Osteoblast (primary cell): Measurements from ENCODE around the gene XAF1. TPM values are rescaled to one million over a fixed set of nuclear protein-coding genes. Genes with fewer than 3 reads are reported as not detected.
"Not testable (repeated sequence)": the region's sequence is repeated elsewhere in the genome, so short reads cannot be mapped to it uniquely, and the experiment has no call there.

Experiments used
- DNase-seq: peaks from one replicate; pipeline ENCODE4 v3.0.0; 2011; ENCODE audit warnings: low spot score, mixed read lengths; ENCODE audit not compliant: insufficient read length; ENCODE audit errors: missing footprints
- H2AFZ ChIP-seq: 2 replicates; pipeline ENCODE4 v1.6.0; 2011; ENCODE audit warnings: mild to moderate bottlenecking, low read length
- H3K27ac ChIP-seq: 2 replicates; pipeline ENCODE4 v1.5.1; 2011; ENCODE audit warnings: mild to moderate bottlenecking, low read depth, low read length, moderate library complexity
- H3K27me3 ChIP-seq: 2 replicates; pipeline ENCODE4 v1.6.0; 2012; ENCODE audit warnings: mild to moderate bottlenecking, control low read depth, inconsistent platforms, low read length, moderate library complexity; ENCODE audit not compliant: insufficient read depth
- H3K36me3 ChIP-seq: 2 replicates; pipeline ENCODE4 v1.5.1; 2011; ENCODE audit warnings: mild to moderate bottlenecking, low read length, control low read depth, moderate library complexity; ENCODE audit not compliant: insufficient read depth
- H3K4me1 ChIP-seq: 2 replicates; pipeline ENCODE4 v1.5.1; 2011; ENCODE audit warnings: mild to moderate bottlenecking, low read length, control low read depth, moderate library complexity; ENCODE audit not compliant: insufficient read depth
- H3K4me2 ChIP-seq: 2 replicates; pipeline ENCODE4 v1.6.0; 2011; ENCODE audit warnings: mild to moderate bottlenecking, low read length; ENCODE audit not compliant: insufficient read depth
- H3K4me3 ChIP-seq: fragments of 200-600 bp; sonication (generic); 3 replicates; pipeline ENCODE4 v1.5.1; 2012; ENCODE audit warnings: mild to moderate bottlenecking, low read length, inconsistent platforms; ENCODE audit not compliant: insufficient read depth
- H3K79me2 ChIP-seq: 2 replicates; pipeline ENCODE4 v1.6.0; 2012; ENCODE audit warnings: mild to moderate bottlenecking, low read length, control low read depth, inconsistent platforms; ENCODE audit not compliant: insufficient read depth
- H3K9me3 ChIP-seq: 2 replicates; pipeline ENCODE4 v1.5.1; 2011; ENCODE audit warnings: low read depth, low read length, control low read depth
- H4K20me1 ChIP-seq: 2 replicates; pipeline ENCODE4 v1.6.0; 2012; ENCODE audit warnings: mild to moderate bottlenecking, low read length, control low read depth; ENCODE audit not compliant: insufficient read depth
- CTCF ChIP-seq: IDR thresholded peaks from 2 replicates; pipeline ENCODE4 v1.5.1; 2011; ENCODE audit warnings: mild to moderate bottlenecking, low read depth, low read length, moderate library complexity; ENCODE audit errors: extremely low read depth
- total RNA-seq: library from RNA; depleted of rRNA; stranded (reverse); fragments of >200 nt; gene quantifications from 2 replicates; pipeline ENCODE4 v1.2.3, GENCODE V29; 2012

The XAF1 gene
- total RNA-seq, 1 donor, result 48.5 TPM

- Histone ChIP-seq H4K20me1 (no peaks in the 10 kb centered on the region), H3K4me3 (no peak overlapping the region), H3K4me2 (no peak overlapping the region), H3K36me3 (peaks cover 10% of the 10 kb centered on the region), H3K9me3 (no peaks in the 10 kb centered on the region), H3K27ac (no peak overlapping the region), H3K4me1 (peaks cover 1% of the 10 kb centered on the region), H3K79me2 (no peaks in the 10 kb centered on the region), H3K27me3 (no peaks in the 10 kb centered on the region), H2AFZ (no peak overlapping the region)
- no peak for TF ChIP-seq CTCF
- DNase-seq, result no peak
Measured at GRCh38 chr17:6761779-6762178, 5.9 kb downstream of the XAF1 start.

GRCh38 chr17:6768447-6768846, 12.6 kb downstream of the XAF1 start:
- Histone ChIP-seq H2AFZ (no peak overlapping the region), H3K27me3 (no peaks in the 10 kb centered on the region), H3K4me1 (no peaks in the 10 kb centered on the region), H4K20me1 (no peaks in the 10 kb centered on the region), H3K4me2 (no peak overlapping the region), H3K27ac (no peak overlapping the region), H3K36me3 (peaks cover 46% of the 10 kb centered on the region), H3K79me2 (no peaks in the 10 kb centered on the region), H3K9me3 (no peaks in the 10 kb centered on the region), H3K4me3 (no peak overlapping the region)
- DNase-seq, result no peak
- no peak for TF ChIP-seq CTCF

GRCh38 chr17:6772016-6772415, 16.2 kb downstream of the XAF1 start:
- H2AFZ ChIP-seq, result no peak overlapping the region
- no peak overlapping the region for H3K27ac ChIP-seq
- TF ChIP-seq CTCF, result no peak
- H3K36me3 ChIP-seq, result peaks cover 41% of the 10 kb centered on the region
- no peak overlapping the region for H3K4me3 ChIP-seq
- H3K4me2 ChIP-seq, result no peak overlapping the region
- H3K9me3 ChIP-seq, result no peaks in the 10 kb centered on the region
- DNase-seq, result no peak
- peaks cover 18% of the 10 kb centered on the region for H3K27me3 ChIP-seq
- H4K20me1 ChIP-seq, result no peaks in the 10 kb centered on the region
- no peaks in the 10 kb centered on the region for H3K4me1 ChIP-seq
- H3K79me2 ChIP-seq, result no peaks in the 10 kb centered on the region

DNA sequence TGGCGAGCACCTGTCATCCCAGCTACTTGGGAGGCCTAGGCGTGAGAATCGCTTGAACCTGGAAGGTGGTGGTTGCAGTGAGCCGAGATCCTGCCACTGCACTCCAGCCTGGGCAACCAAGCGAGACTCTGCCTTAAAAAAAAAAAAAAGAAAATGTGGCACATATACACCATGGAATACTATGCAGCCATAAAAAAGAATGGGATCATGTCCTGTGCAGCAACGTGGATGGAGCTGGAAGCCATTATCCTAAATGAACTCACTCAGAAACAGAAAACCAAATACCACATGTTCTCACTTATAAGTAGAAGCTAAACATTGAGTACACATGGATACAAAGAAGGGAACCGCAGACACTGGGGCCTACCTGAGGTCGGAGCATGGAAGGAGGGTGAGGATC, 19.1 kb downstream of the XAF1 start:
- H3K9me3 ChIP-seq, H3K4me1 ChIP-seq, H3K27ac ChIP-seq, H3K79me2 ChIP-seq, H3K4me3 ChIP-seq, DNase-seq, H2AFZ ChIP-seq, H3K4me2 ChIP-seq, H4K20me1 ChIP-seq: not testable (repeated sequence)
- Histone ChIP-seq H3K27me3 (peaks cover 37% of the 10 kb centered on the region), H3K36me3 (peaks cover 23% of the 10 kb centered on the region)
